AG04449 (cell line): ENCODE results near the gene ARID1B.

Source experiments
- CTCF ChIA-PET: fragments of 350-600 bp; formaldehyde crosslinking; extraction: SDS; loops from one replicate; lab custom pipeline; 2021; ENCODE audit warnings: antibody characterized with exemption; lab: Yijun Ruan, JAX
- POLR2A ChIA-PET: fragments of 400-600, 350-600 bp; formaldehyde crosslinking; extraction: SDS; loops from one replicate; lab custom pipeline; 2020; ENCODE audit warnings: antibody characterized with exemption, inconsistent platforms; lab: Yijun Ruan, JAX
- DNase-seq: peaks from one replicate; pipeline ENCODE4 v3.0.0-alpha.2; 2010; ENCODE audit warnings: low read depth, low spot score
- H3K4me3 ChIP-seq: 2 replicates; pipeline ENCODE4 v1.5.1; 2011; ENCODE audit warnings: low read depth, mild to moderate bottlenecking, control low read depth, low read length
- CTCF ChIP-seq: IDR thresholded peaks from one replicate; pipeline ENCODE4 v1.5.1; 2011; ENCODE audit warnings: mild to moderate bottlenecking, moderate library complexity, low read length, control low read depth, inconsistent platforms; ENCODE audit not compliant: insufficient read depth; ENCODE audit errors: missing control alignments

ARID1B gene

GRCh38 chr6:157025437-157025836, 248.3 kb downstream of the ARID1B start:
- no peak for DNase-seq

GRCh38 chr6:157029980-157030690, 253.0 kb downstream of the ARID1B start:
- DNase-seq = no peak
- ChIA-PET POLR2A (no interaction called here), CTCF (interaction anchor here (2.3 kb wide), 1 partner anchor 16 kb away, joined by 13 read pairs; no protein-coding TSS in a partner anchor)
- no peak for TF ChIP-seq CTCF
- H3K4me3 ChIP-seq = no peak overlapping the region

More at GRCh38 chr6:157025437-157025836, 248.3 kb downstream of the ARID1B start:
- POLR2A ChIA-PET = no interaction called here
- no peak for TF ChIP-seq CTCF
- H3K4me3 ChIP-seq = no peak overlapping the region
- CTCF ChIA-PET = no interaction called here

- H3K4me3 ChIP-seq = no peak overlapping the region
- POLR2A ChIA-PET = no interaction called here
- DNase-seq = no peak
- CTCF ChIA-PET = interaction anchor here (1.0 to 4.6 kb wide), 2 partner anchors 15 to 139 kb away, joined by 3 to 50 read pairs; no protein-coding TSS in a partner anchor
- TF ChIP-seq CTCF = no peak
These were observed 253.6 kb downstream of the ARID1B start for GRCh38 chr6:157030755-157031154.

- no peak overlapping the region for H3K4me3 ChIP-seq
- DNase-seq = no peak
- ChIA-PET CTCF (interaction anchor here (0.9 to 4.6 kb wide), 7 partner anchors 10 to 467 kb away, joined by 3 to 52 read pairs (median 4); no protein-coding TSS in a partner anchor), POLR2A (no interaction called here)
- TF ChIP-seq CTCF = no peak
These were observed 255.7 kb downstream of the ARID1B start for GRCh38 chr6:157032923-157033322.

- H3K4me3 ChIP-seq = peak overlapping the region; percentile 44
These were observed 256.4 kb downstream of the ARID1B start for GRCh38 chr6:157033428-157034140.

More at GRCh38 chr6:157033428-157034140, 256.4 kb downstream of the ARID1B start:
- POLR2A ChIA-PET = no interaction called here
- TF ChIP-seq CTCF = no peak
- CTCF ChIA-PET = interaction anchor here (0.8 to 4.6 kb wide), 17 partner anchors 9 to 467 kb away, joined by 3 to 52 read pairs (median 3); no protein-coding TSS in a partner anchor
- no peak for DNase-seq
